Airway epithelial cell (primary cell): ENCODE data around the gene ZNF254. TPM values are rescaled to one million over a fixed set of nuclear protein-coding genes. Genes with fewer than 3 reads are reported as not detected.

Source experiments
- total RNA-seq: library from RNA; depleted of rRNA; stranded (reverse); fragments of >200 nt; gene quantifications from 2 replicates; pipeline ENCODE4 v1.2.3, GENCODE V29; 2015

The ZNF254 gene
- total RNA-seq, result 5.5 and 7.2 TPM in 2 replicates

GRCh38 chr19:24086974-24087595 is at the start of gene ZNF254:
Gene ZNF254 (plus strand): TSS chr19:24087187. CDS start chr19:24087308, 121 bp downstream.

Other genes starting within 250 kb of the ZNF254 start
- gene ZNF726, start 172.3 kb upstream of the ZNF254 start, total RNA-seq, result 3.0 and 3.1 TPM in 2 replicates